ENCODE results near the gene SENP5.
"Not testable (repeated sequence)": the region's sequence is repeated elsewhere in the genome, so short reads cannot be mapped to it uniquely, and the experiment has no call there.

The SENP5 gene

GRCh38 chr3:196863000-196863399, 4.7 kb upstream of the SENP5 start:
- H3K27me3 ChIP-seq (replicated peaks in 2 of 5; ENCODE audit: control insufficient read depth in 4 of 5, insufficient read depth in 5 of 5, low read length in 4 of 5); POLR2A ChIA-PET; H3K4me3 ChIP-seq (ENCODE audit: control insufficient read depth in 1 of 7, extremely low read depth in 1 of 7, insufficient read depth in 4 of 7, low read depth in 2 of 7, low read length in 6 of 7); H3K27ac ChIP-seq (ENCODE audit: insufficient read depth in 1 of 2, low read depth in 1 of 2, low read length in 2 of 2, poor library complexity in 1 of 2, severe bottlenecking in 2 of 2); H3K9me3 ChIP-seq (ENCODE audit: control extremely low read depth in 1 of 5, control insufficient read depth in 4 of 5, insufficient read depth in 2 of 5, low read depth in 1 of 5, low read length in 4 of 5); H3K36me3 ChIP-seq (ENCODE audit: control insufficient read depth in 4 of 4, insufficient read depth in 4 of 4, low read length in 3 of 4); H3K4me1 ChIP-seq (ENCODE audit: control extremely low read depth in 1 of 4, control insufficient read depth in 4 of 4, insufficient read depth in 4 of 4, low read length in 3 of 4): not testable (repeated sequence)
- WGBS (ENCODE audit: insufficient coverage) = 94% methylated on average over 8 of the region's 8 CpGs
- CTCF ChIA-PET = interaction anchor here (1.1 kb wide), 1 partner anchor 19 kb away, joined by 3 read pairs; no protein-coding TSS in a partner anchor
- peak in 2 of 3 donors; percentile 25 to 31 for DNase-seq

GRCh38 chr3:196867155-196867506, 589 bp upstream of the SENP5 start:
- Histone ChIP-seq H3K4me1 (ENCODE audit: control extremely low read depth in 1 of 4, control insufficient read depth in 4 of 4, insufficient read depth in 4 of 4, low read length in 3 of 4) (peaks cover 4 to 23% (median 17%) of the 10 kb centered on the region in 4 experiments), H3K4me3 (ENCODE audit: control insufficient read depth in 1 of 7, extremely low read depth in 1 of 7, insufficient read depth in 4 of 7, low read depth in 2 of 7, low read length in 6 of 7) (peak overlapping the region; percentile 40 to 99 (median 96)), H3K27me3 (replicated peaks in 2 of 5; ENCODE audit: control insufficient read depth in 4 of 5, insufficient read depth in 5 of 5, low read length in 4 of 5) (no peaks in the 10 kb centered on the region), H3K9me3 (ENCODE audit: control extremely low read depth in 1 of 5, control insufficient read depth in 4 of 5, insufficient read depth in 2 of 5, low read depth in 1 of 5, low read length in 4 of 5) (peaks cover 0 to 5% (median 3%) of the 10 kb centered on the region in 5 experiments), H3K27ac (ENCODE audit: insufficient read depth in 1 of 2, low read depth in 1 of 2, low read length in 2 of 2, poor library complexity in 1 of 2, severe bottlenecking in 2 of 2) (peak overlapping the region; percentile 72 to 93), H3K36me3 (ENCODE audit: control insufficient read depth in 4 of 4, insufficient read depth in 4 of 4, low read length in 3 of 4) (no peaks in the 10 kb centered on the region)
- ChIA-PET CTCF (interaction anchor here (0.6 to 1.3 kb wide), 2 partner anchors 30 to 118 kb away, joined by 3 to 4 read pairs; no protein-coding TSS in a partner anchor), POLR2A (interaction anchor here (1.2 to 1.7 kb wide), 2 partner anchors 16 to 75 kb away, joined by 4 to 17 read pairs; partner anchors contain the start of gene NCBP2)
- WGBS (ENCODE audit: insufficient coverage) = 40% methylated on average over 4 of the region's 6 CpGs
- no peak for DNase-seq

- CTCF ChIA-PET = interaction anchor here (1.0 to 1.3 kb wide), 3 partner anchors 9 to 74 kb away, joined by 3 to 5 read pairs (median 4); partner anchors contain the start of gene NCBP2
- Histone ChIP-seq H3K9me3 (ENCODE audit: control extremely low read depth in 1 of 5, control insufficient read depth in 4 of 5, insufficient read depth in 2 of 5, low read depth in 1 of 5, low read length in 4 of 5) (no peaks in the 10 kb centered on the region), H3K36me3 (ENCODE audit: control insufficient read depth in 4 of 4, insufficient read depth in 4 of 4, low read length in 3 of 4) (no peaks in the 10 kb centered on the region), H3K27ac (ENCODE audit: insufficient read depth in 1 of 2, low read depth in 1 of 2, low read length in 2 of 2, poor library complexity in 1 of 2, severe bottlenecking in 2 of 2) (peak overlapping the region; percentile 88 to 93), H3K4me1 (ENCODE audit: control extremely low read depth in 1 of 4, control insufficient read depth in 4 of 4, insufficient read depth in 4 of 4, low read length in 3 of 4) (peaks cover 4 to 23% (median 17%) of the 10 kb centered on the region in 4 experiments), H3K27me3 (replicated peaks in 2 of 5; ENCODE audit: control insufficient read depth in 4 of 5, insufficient read depth in 5 of 5, low read length in 4 of 5) (no peaks in the 10 kb centered on the region), H3K4me3 (ENCODE audit: control insufficient read depth in 1 of 7, extremely low read depth in 1 of 7, insufficient read depth in 4 of 7, low read depth in 2 of 7, low read length in 6 of 7) (peak overlapping the region; percentile 86 to 99 (median 96))
- WGBS (ENCODE audit: insufficient coverage) = 0% methylated on average over 25 of the region's 29 CpGs
- POLR2A ChIA-PET = interaction anchor here (0.6 to 1.7 kb wide), 6 partner anchors 14 to 102 kb away, joined by 3 to 17 read pairs (median 4); partner anchors contain the start of gene NCBP2
- DNase-seq = peak in 2 of 3 donors; percentile 15 to 34
Observed at GRCh38 chr3:196868297-196868661, 559 bp downstream of the SENP5 start.

GRCh38 chr3:196872316-196872715, 4.6 kb downstream of the SENP5 start:
- H3K4me1 ChIP-seq (ENCODE audit: control extremely low read depth in 1 of 4, control insufficient read depth in 4 of 4, insufficient read depth in 4 of 4, low read length in 3 of 4) = peaks cover 4 to 19% (median 13%) of the 10 kb centered on the region in 4 experiments
- no peak overlapping the region for H3K27ac ChIP-seq (ENCODE audit: insufficient read depth in 1 of 2, low read depth in 1 of 2, low read length in 2 of 2, poor library complexity in 1 of 2, severe bottlenecking in 2 of 2)
- ChIA-PET POLR2A (no interaction called here), CTCF (interaction anchor here (1.8 kb wide), 1 partner anchor 29 kb away, joined by 8 read pairs; no protein-coding TSS in a partner anchor)
- no peaks in the 10 kb centered on the region for H3K27me3 ChIP-seq (replicated peaks in 2 of 5; ENCODE audit: control insufficient read depth in 4 of 5, insufficient read depth in 5 of 5, low read length in 4 of 5)
- DNase-seq = no peak
- H3K9me3 ChIP-seq (ENCODE audit: control extremely low read depth in 1 of 5, control insufficient read depth in 4 of 5, insufficient read depth in 2 of 5, low read depth in 1 of 5, low read length in 4 of 5) = no peaks in the 10 kb centered on the region
- H3K4me3 ChIP-seq (ENCODE audit: control insufficient read depth in 1 of 7, extremely low read depth in 1 of 7, insufficient read depth in 4 of 7, low read depth in 2 of 7, low read length in 6 of 7) = no peak overlapping the region
- no peaks in the 10 kb centered on the region for H3K36me3 ChIP-seq (ENCODE audit: control insufficient read depth in 4 of 4, insufficient read depth in 4 of 4, low read length in 3 of 4)
- 100% methylated on average over 2 of the region's 4 CpGs for WGBS (ENCODE audit: insufficient coverage)

DNA sequence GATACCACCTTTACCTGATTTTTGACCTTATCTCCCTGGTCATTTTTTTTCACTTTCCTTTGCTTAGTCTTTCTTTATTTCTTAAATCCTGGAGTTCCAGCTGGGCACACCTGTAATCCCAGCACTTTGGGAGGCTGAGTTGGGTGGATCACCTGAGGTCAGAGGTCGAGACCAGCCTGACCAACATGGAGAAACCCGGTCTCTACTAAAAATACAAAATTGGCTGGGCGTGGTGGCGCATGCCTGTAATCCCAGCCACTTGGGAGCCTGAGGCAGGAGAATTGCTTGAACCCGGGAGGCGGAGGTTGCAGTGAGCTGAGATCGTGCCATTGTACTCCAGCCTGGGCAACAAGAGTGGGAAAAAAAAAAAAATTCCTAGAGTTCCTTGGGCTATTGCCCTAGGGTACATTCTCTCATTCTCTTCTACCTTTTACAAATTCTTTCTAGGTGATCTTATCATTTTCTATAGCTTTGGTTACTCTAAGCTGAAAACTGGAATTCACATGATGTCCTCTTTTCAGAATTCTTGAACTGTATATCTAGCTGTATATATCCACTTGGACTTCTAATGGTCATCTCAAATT, 6.9 kb downstream of the SENP5 start:
- POLR2A ChIA-PET = interaction anchor here (0.6 kb wide), 1 partner anchor 8 kb away, joined by 3 read pairs; no protein-coding TSS in a partner anchor

DNA sequence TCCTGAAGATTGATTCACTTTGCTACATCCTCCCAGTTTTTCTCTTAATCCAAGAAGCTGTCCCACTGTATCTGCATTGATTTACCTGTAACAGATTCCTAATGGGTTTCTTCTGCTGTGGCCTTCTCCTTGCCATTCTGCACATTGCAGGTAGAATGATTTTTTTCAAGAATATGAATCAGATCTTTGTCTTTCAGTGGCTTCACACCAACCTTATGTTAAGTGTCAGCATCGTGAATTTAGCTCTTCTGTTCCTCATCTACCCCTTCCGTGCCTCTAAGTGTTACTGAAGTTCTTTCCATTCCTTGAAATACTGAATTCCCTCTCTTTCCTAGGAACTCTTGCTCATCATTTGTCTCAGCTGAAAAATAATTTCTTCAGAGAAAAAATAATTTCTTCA, 7.5 kb downstream of the SENP5 start:
- no peaks in the 10 kb centered on the region for H3K4me1 ChIP-seq (ENCODE audit: control extremely low read depth in 1 of 4, control insufficient read depth in 4 of 4, insufficient read depth in 4 of 4, low read length in 3 of 4)
- no peaks in the 10 kb centered on the region for H3K9me3 ChIP-seq (ENCODE audit: control extremely low read depth in 1 of 5, control insufficient read depth in 4 of 5, insufficient read depth in 2 of 5, low read depth in 1 of 5, low read length in 4 of 5)
- POLR2A ChIA-PET = interaction anchor here (0.5 kb wide), 1 partner anchor 143 kb away, joined by 3 read pairs; no protein-coding TSS in a partner anchor
- WGBS (ENCODE audit: insufficient coverage) = no CpG with 5 or more reads among the region's 2 CpGs
- no peak for DNase-seq
- H3K36me3 ChIP-seq (ENCODE audit: control insufficient read depth in 4 of 4, insufficient read depth in 4 of 4, low read length in 3 of 4) = peaks cover 0 to 1% (median under 1%) of the 10 kb centered on the region in 4 experiments
- H3K4me3 ChIP-seq (ENCODE audit: control insufficient read depth in 1 of 7, extremely low read depth in 1 of 7, insufficient read depth in 4 of 7, low read depth in 2 of 7, low read length in 6 of 7) = no peak overlapping the region
- CTCF ChIA-PET = interaction anchor here (0.6 to 2.0 kb wide), 4 partner anchors 11 to 964 kb away, joined by 3 to 4 read pairs (median 3); no protein-coding TSS in a partner anchor
- no peaks in the 10 kb centered on the region for H3K27me3 ChIP-seq (replicated peaks in 2 of 5; ENCODE audit: control insufficient read depth in 4 of 5, insufficient read depth in 5 of 5, low read length in 4 of 5)
- H3K27ac ChIP-seq (ENCODE audit: insufficient read depth in 1 of 2, low read depth in 1 of 2, low read length in 2 of 2, poor library complexity in 1 of 2, severe bottlenecking in 2 of 2) = no peak overlapping the region

More for the DNA sequence above, 6.9 kb downstream of the SENP5 start:
- not testable (repeated sequence) for H3K27me3 ChIP-seq (replicated peaks in 2 of 5; ENCODE audit: control insufficient read depth in 4 of 5, insufficient read depth in 5 of 5, low read length in 4 of 5); H3K36me3 ChIP-seq (ENCODE audit: control insufficient read depth in 4 of 4, insufficient read depth in 4 of 4, low read length in 3 of 4); H3K4me3 ChIP-seq (ENCODE audit: control insufficient read depth in 1 of 7, extremely low read depth in 1 of 7, insufficient read depth in 4 of 7, low read depth in 2 of 7, low read length in 6 of 7); DNase-seq; H3K4me1 ChIP-seq (ENCODE audit: control extremely low read depth in 1 of 4, control insufficient read depth in 4 of 4, insufficient read depth in 4 of 4, low read length in 3 of 4); H3K9me3 ChIP-seq (ENCODE audit: control extremely low read depth in 1 of 5, control insufficient read depth in 4 of 5, insufficient read depth in 2 of 5, low read depth in 1 of 5, low read length in 4 of 5); H3K27ac ChIP-seq (ENCODE audit: insufficient read depth in 1 of 2, low read depth in 1 of 2, low read length in 2 of 2, poor library complexity in 1 of 2, severe bottlenecking in 2 of 2)
- CTCF ChIA-PET = interaction anchor here (0.6 to 2.0 kb wide), 4 partner anchors 12 to 963 kb away, joined by 3 to 4 read pairs (median 3); no protein-coding TSS in a partner anchor
- 97% methylated on average over 4 of the region's 7 CpGs for WGBS (ENCODE audit: insufficient coverage)

DNA sequence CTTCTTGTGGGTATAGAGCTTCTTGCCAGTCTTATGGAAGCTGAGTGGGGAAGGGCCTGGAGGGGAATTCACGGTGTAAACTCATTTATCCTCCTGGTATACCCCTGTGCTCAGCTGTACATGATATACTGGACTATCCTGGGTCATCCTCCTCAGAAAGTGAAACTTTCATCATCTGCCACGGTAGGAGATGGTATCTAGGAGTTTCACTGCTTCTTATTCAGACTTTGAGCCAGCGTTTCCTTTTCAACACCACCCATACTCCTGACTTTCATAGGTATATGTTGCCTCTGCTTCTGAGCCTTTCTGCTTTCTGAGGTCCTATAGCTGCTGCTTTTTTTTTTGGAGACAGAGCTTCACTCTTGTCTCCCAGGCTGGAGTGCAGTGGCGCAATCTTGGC, 15.6 kb downstream of the SENP5 start:
- Histone ChIP-seq H3K9me3 (ENCODE audit: control extremely low read depth in 1 of 5, control insufficient read depth in 4 of 5, insufficient read depth in 2 of 5, low read depth in 1 of 5, low read length in 4 of 5) (no peaks in the 10 kb centered on the region), H3K27me3 (replicated peaks in 2 of 5; ENCODE audit: control insufficient read depth in 4 of 5, insufficient read depth in 5 of 5, low read length in 4 of 5) (no peaks in the 10 kb centered on the region), H3K4me3 (ENCODE audit: control insufficient read depth in 1 of 7, extremely low read depth in 1 of 7, insufficient read depth in 4 of 7, low read depth in 2 of 7, low read length in 6 of 7) (no peak overlapping the region), H3K27ac (ENCODE audit: insufficient read depth in 1 of 2, low read depth in 1 of 2, low read length in 2 of 2, poor library complexity in 1 of 2, severe bottlenecking in 2 of 2) (no peak overlapping the region), H3K36me3 (ENCODE audit: control insufficient read depth in 4 of 4, insufficient read depth in 4 of 4, low read length in 3 of 4) (peaks cover 10 to 28% (median 21%) of the 10 kb centered on the region in 4 experiments), H3K4me1 (ENCODE audit: control extremely low read depth in 1 of 4, control insufficient read depth in 4 of 4, insufficient read depth in 4 of 4, low read length in 3 of 4) (no peaks in the 10 kb centered on the region)
- CTCF ChIA-PET = no interaction called here
- DNase-seq = no peak
- 95% methylated on average over 3 of the region's 4 CpGs for WGBS (ENCODE audit: insufficient coverage)
- POLR2A ChIA-PET = interaction anchor here (1.0 kb wide), 1 partner anchor 16 kb away, joined by 4 read pairs; the partner anchor contains the start of gene SENP5
